ENCODE measurements around the gene PMPCB. TPM values are rescaled to one million over a fixed set of nuclear protein-coding genes. Genes with fewer than 3 reads are reported as not detected.

PMPCB gene
- total RNA-seq, 1 donor = 67.4 TPM

DNA sequence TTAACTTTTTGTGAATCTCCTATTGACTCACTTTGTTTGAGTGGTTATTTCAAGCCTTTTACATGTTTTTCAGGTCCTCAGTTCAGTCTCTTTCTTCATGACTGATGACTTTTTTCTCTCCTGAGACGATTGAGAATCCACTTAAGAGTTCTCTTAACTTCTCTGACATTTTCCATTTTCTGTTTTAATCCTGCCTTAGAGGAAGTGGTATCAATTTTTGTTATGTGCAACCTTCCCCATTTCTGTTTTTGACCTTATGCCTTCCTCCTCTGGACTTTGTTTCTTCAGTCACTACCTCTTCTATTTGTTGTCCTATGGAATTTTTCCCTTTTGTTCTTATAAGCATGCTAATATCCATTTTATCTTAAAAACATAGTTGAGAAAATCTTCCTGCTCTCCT lies 52.6 kb downstream of the PMPCB start:
- TF ChIP-seq, protein P1, sequence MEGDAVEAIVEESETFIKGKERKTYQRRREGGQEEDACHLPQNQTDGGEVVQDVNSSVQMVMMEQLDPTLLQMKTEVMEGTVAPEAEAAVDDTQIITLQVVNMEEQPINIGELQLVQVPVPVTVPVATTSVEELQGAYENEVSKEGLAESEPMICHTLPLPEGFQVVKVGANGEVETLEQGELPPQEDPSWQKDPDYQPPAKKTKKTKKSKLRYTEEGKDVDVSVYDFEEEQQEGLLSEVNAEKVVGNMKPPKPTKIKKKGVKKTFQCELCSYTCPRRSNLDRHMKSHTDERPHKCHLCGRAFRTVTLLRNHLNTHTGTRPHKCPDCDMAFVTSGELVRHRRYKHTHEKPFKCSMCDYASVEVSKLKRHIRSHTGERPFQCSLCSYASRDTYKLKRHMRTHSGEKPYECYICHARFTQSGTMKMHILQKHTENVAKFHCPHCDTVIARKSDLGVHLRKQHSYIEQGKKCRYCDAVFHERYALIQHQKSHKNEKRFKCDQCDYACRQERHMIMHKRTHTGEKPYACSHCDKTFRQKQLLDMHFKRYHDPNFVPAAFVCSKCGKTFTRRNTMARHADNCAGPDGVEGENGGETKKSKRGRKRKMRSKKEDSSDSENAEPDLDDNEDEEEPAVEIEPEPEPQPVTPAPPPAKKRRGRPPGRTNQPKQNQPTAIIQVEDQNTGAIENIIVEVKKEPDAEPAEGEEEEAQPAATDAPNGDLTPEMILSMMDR (IDR thresholded peaks at IDR 0.05; ENCODE audit: insufficient read depth, low read length) = no peak
- no peak overlapping the region for H3K4me3 ChIP-seq (ENCODE audit: low read depth, low read length)
- DNase-seq (ENCODE audit: low read depth) = no peak

Small RNA genes lying within 50 kb of the gene (small RNA-seq; reads per million reads assigned to genes)
- gene RPS29P16 = not detected

Other genes starting within 250 kb of the PMPCB start
- gene FBXL13, start 222.6 kb upstream of the PMPCB start, total RNA-seq (ENCODE audit: low replicate concordance) = 2.9 and 3.4 TPM in 2 replicates
- gene ARMC10, start 222.3 kb upstream of the PMPCB start, total RNA-seq (ENCODE audit: low replicate concordance) = 23.4 and 41.2 TPM in 2 replicates
- gene NAPEPLD, start 148.3 kb upstream of the PMPCB start, total RNA-seq (ENCODE audit: low replicate concordance) = 33.9 and 39.3 TPM in 2 replicates
- gene DNAJC2, start 47.3 kb downstream of the PMPCB start, total RNA-seq (ENCODE audit: low replicate concordance) = 24.9 and 45.8 TPM in 2 replicates
- 170 and 189 TPM in 2 replicates for gene PSMC2, start 50.2 kb downstream of the PMPCB start, total RNA-seq (ENCODE audit: low replicate concordance)
- gene SLC26A5, start 148.8 kb downstream of the PMPCB start, total RNA-seq (ENCODE audit: low replicate concordance) = not detected in 2 replicates